SK-N-SH (cell line): ENCODE results near the gene CDH4. TPM values are rescaled to one million over a fixed set of nuclear protein-coding genes. Genes with fewer than 3 reads are reported as not detected.

ENCODE experiments used
- CTCF ChIA-PET: fragments of 300-600, 350-600 bp; formaldehyde crosslinking; extraction: SDS; loops from one replicate; lab custom pipeline; 2021; lab: Yijun Ruan, JAX
- POLR2A ChIA-PET: fragments of 350-600 bp; sonication (Branson Sonifier 250); formaldehyde crosslinking; extraction: SDS; loops from one replicate; lab custom pipeline; 2020; ENCODE audit warnings: antibody characterized with exemption, inconsistent platforms; lab: Yijun Ruan, JAX
- DNase-seq: peaks from one replicate; pipeline ENCODE4 v3.0.0; 2012
- H2AFZ ChIP-seq: fragments of 200-600 bp; sonication (generic); 2 replicates; pipeline ENCODE4 v1.8.1; 2016; ENCODE audit warnings: antibody characterized with exemption, mild to moderate bottlenecking, low read depth
- H3F3A ChIP-seq: fragments of 200-600 bp; sonication (generic); replicated peaks from 2 replicates; pipeline ENCODE3; 2016; ENCODE audit warnings: antibody characterized with exemption, mild to moderate bottlenecking; ENCODE audit not compliant: insufficient read depth
- H3K27ac ChIP-seq, 2 experiments: fragments of 200-500 bp in 1 of 2; fragments of 200-600 bp in 1 of 2; sonication (Bioruptor generic) in 1 of 2; sonication (generic), shearing (Covaris generic) in 1 of 2; 2 replicates each; pipeline versions ENCODE4 v1.5.1 to v1.6.1; 2014 to 2016; ENCODE audit warnings: low read depth in 2 of 2, inconsistent platforms in 1 of 2, low read length in 1 of 2, mild to moderate bottlenecking in 1 of 2, mixed read lengths in 1 of 2
- H3K27me3 ChIP-seq: fragments of 200-600 bp; sonication (generic), shearing (Covaris generic); 2 replicates; pipeline ENCODE4 v1.6.1; 2016; ENCODE audit warnings: mixed run types; ENCODE audit not compliant: insufficient read depth
- H3K36me3 ChIP-seq, 2 experiments: fragments of 200-500 bp in 1 of 2; fragments of 200-600 bp in 1 of 2; sonication (Bioruptor generic) in 1 of 2; sonication (generic) in 1 of 2; replicated peaks in 1 of 2; 2 replicates each; pipeline versions ENCODE3 to v1.5.1; 2014 to 2016; ENCODE audit warnings: low read length in 1 of 2, mild to moderate bottlenecking in 1 of 2; ENCODE audit not compliant: insufficient read depth in 2 of 2, control insufficient read depth in 1 of 2
- H3K4me1 ChIP-seq, 2 experiments: fragments of 200-500 bp in 1 of 2; fragments of 200-600 bp in 1 of 2; sonication (Bioruptor generic) in 1 of 2; sonication (generic), shearing (Covaris generic) in 1 of 2; 2 replicates each; pipeline versions ENCODE4 v1.5.1 to v1.6.1; 2014 to 2016; ENCODE audit warnings: low read depth in 1 of 2, low read length in 1 of 2, mixed run types in 1 of 2; ENCODE audit not compliant: insufficient read depth in 2 of 2, control insufficient read depth in 1 of 2
- H3K4me2 ChIP-seq: fragments of 200-600 bp; sonication (generic), shearing (Covaris generic); 2 replicates; pipeline ENCODE4 v1.6.1; 2017; ENCODE audit warnings: mixed run types
- H3K4me3 ChIP-seq, 2 experiments: fragments of 200-500 bp in 1 of 2; fragments of 200-600 bp in 1 of 2; sonication (Bioruptor generic) in 1 of 2; sonication (generic), shearing (Covaris generic) in 1 of 2; 2 replicates each; pipeline versions ENCODE4 v1.5.1 to v1.8.1; 2014 to 2016; ENCODE audit warnings: low read depth in 2 of 2, inconsistent platforms in 1 of 2, low read length in 1 of 2, mild to moderate bottlenecking in 1 of 2, mixed read lengths in 1 of 2, moderate library complexity in 1 of 2
- H3K79me2 ChIP-seq: fragments of 200-600 bp; sonication (generic); 2 replicates; pipeline ENCODE4 v1.8.1; 2017; ENCODE audit warnings: mild to moderate bottlenecking; ENCODE audit not compliant: insufficient read depth
- H3K9ac ChIP-seq: fragments of 200-600 bp; sonication (generic); 2 replicates; pipeline ENCODE4 v1.6.1; 2017; ENCODE audit warnings: mixed run types
- H3K9me2 ChIP-seq: fragments of 200-600 bp; sonication (generic); 2 replicates; pipeline ENCODE4 v1.6.1; 2017; ENCODE audit warnings: mixed run types
- H3K9me3 ChIP-seq: fragments of 200-600 bp; sonication (generic); 2 replicates; pipeline ENCODE4 v1.6.1; 2017; ENCODE audit warnings: mixed run types, mild to moderate bottlenecking, moderate library complexity
- H4K20me1 ChIP-seq: fragments of 200-600 bp; sonication (generic); 2 replicates; pipeline ENCODE4 v1.6.1; 2017; ENCODE audit warnings: mild to moderate bottlenecking, mixed run types; ENCODE audit not compliant: insufficient read depth
- CHD2 ChIP-seq: fragments of 150-350 bp; IDR thresholded peaks from 2 replicates; pipeline ENCODE4 v1.6.1; 2018; ENCODE audit warnings: low read length; ENCODE audit not compliant: partially characterized antibody
- ELF1 ChIP-seq: IDR thresholded peaks from 2 replicates; pipeline ENCODE4 v1.4.0; 2012
- EP300 ChIP-seq, 2 experiments: IDR thresholded peaks; 2 replicates each; pipeline versions ENCODE4 v1.4.0 to v1.6.1; 2012; ENCODE audit warnings: borderline replicate concordance in 1 of 2, low read depth in 1 of 2, low read length in 1 of 2
- EZH2phosphoT487 ChIP-seq: fragments of 200-600 bp; sonication (generic); IDR thresholded peaks from 2 replicates; pipeline ENCODE4 v1.6.1; 2017; ENCODE audit warnings: low read depth, mixed run types, mild to moderate bottlenecking, antibody characterized with exemption, moderate library complexity, borderline replicate concordance
- FOXM1 ChIP-seq: IDR thresholded peaks from 2 replicates; pipeline ENCODE4 v1.4.0; 2012; ENCODE audit warnings: low read depth, mild to moderate bottlenecking
- GABPA ChIP-seq: IDR thresholded peaks from 2 replicates; pipeline ENCODE4 v1.4.0; 2012; ENCODE audit warnings: low read depth, mild to moderate bottlenecking
- GATA2 ChIP-seq: sonication (generic); formaldehyde crosslinking; IDR thresholded peaks from 2 replicates; pipeline ENCODE4 v1.5.0; 2020; ENCODE audit warnings: mild to moderate bottlenecking, missing genetic modification reagents
- IRF3 ChIP-seq: fragments of 150-350 bp; IDR thresholded peaks from 2 replicates; pipeline ENCODE4 v1.6.1; 2016; ENCODE audit warnings: mild to moderate bottlenecking, low read depth, low read length
- MXI1 ChIP-seq: IDR thresholded peaks from 2 replicates; pipeline ENCODE4 v1.6.1; 2012; ENCODE audit warnings: mild to moderate bottlenecking, low read depth, low read length, improper control_type of control experiment
- NFIC ChIP-seq: IDR thresholded peaks from 2 replicates; pipeline ENCODE4 v1.4.0; 2012; ENCODE audit warnings: borderline replicate concordance
- NRF1 ChIP-seq: IDR thresholded peaks from 2 replicates; pipeline ENCODE4 v1.6.1; 2012; ENCODE audit warnings: low read depth, mild to moderate bottlenecking, low read length
- POLR2AphosphoS5 ChIP-seq: IDR thresholded peaks from 2 replicates; pipeline ENCODE4 v1.6.1; 2012; ENCODE audit warnings: low read depth, low read length
- RAD21 ChIP-seq: IDR thresholded peaks from 2 replicates; pipeline ENCODE4 v1.6.1; 2012; ENCODE audit warnings: mild to moderate bottlenecking, low read length
- REST ChIP-seq: IDR thresholded peaks from 2 replicates; pipeline ENCODE4 v1.6.1; 2012; ENCODE audit warnings: mild to moderate bottlenecking, low read depth, low read length, moderate library complexity
- RFX5 ChIP-seq: IDR thresholded peaks from 2 replicates; pipeline ENCODE4 v1.6.1; 2012; ENCODE audit warnings: mild to moderate bottlenecking, improper control_type of control experiment, low read length
- RXRA ChIP-seq: IDR thresholded peaks from 2 replicates; pipeline ENCODE4 v1.4.0; 2012; ENCODE audit warnings: low read depth, mild to moderate bottlenecking, borderline replicate concordance
- SIN3A ChIP-seq: IDR thresholded peaks from 2 replicates; pipeline ENCODE4 v1.6.1; 2012; ENCODE audit warnings: low read depth, mild to moderate bottlenecking, low read length, moderate library complexity, borderline replicate concordance
- TCF12 ChIP-seq: IDR thresholded peaks from 2 replicates; pipeline ENCODE4 v1.4.0; 2012
- TEAD4 ChIP-seq: IDR thresholded peaks from 2 replicates; pipeline ENCODE4 v1.4.0; 2012; ENCODE audit warnings: mild to moderate bottlenecking, borderline replicate concordance; ENCODE audit not compliant: insufficient read depth
- USF2 ChIP-seq: fragments of 150-350 bp; IDR thresholded peaks from 2 replicates; pipeline ENCODE4 v1.6.1; 2017; ENCODE audit warnings: antibody characterized with exemption, low read length, low read depth, borderline replicate concordance
- YY1 ChIP-seq: IDR thresholded peaks from 2 replicates; pipeline ENCODE4 v1.4.0; 2012; ENCODE audit warnings: low read depth, mild to moderate bottlenecking
- WGBS: methylation state at CpG from one replicate; pipeline ENCODE4 v1.1.6; 2017; ENCODE audit warnings: low lambda C conversion rate; 5-methylcytosine and 5-hydroxymethylcytosine counted together
- polyA plus RNA-seq, 3 experiments: library from polyadenylated mRNA; depleted of rRNA; stranded (reverse); fragments of >200 nt; gene quantifications; 2 replicates each; pipeline ENCODE4 v1.2.3, GENCODE V29; 2012

The CDH4 gene
- polyA plus RNA-seq, 1 of the 3 experiments (the other 2 are of a cell fraction) = not detected

- TF ChIP-seq ELF1 = no peak
- no peak for TF ChIP-seq USF2
- TF ChIP-seq TCF12 = no peak
- TF ChIP-seq GABPA = no peak
Observed at GRCh38 chr20:61978491-61978890, 726.4 kb downstream of the CDH4 start (continued).

- peaks cover 5 to 23% of the 10 kb centered on the region in 2 experiments for H3K36me3 ChIP-seq
- no peaks in the 10 kb centered on the region for H3K9me2 ChIP-seq
- TF ChIP-seq TEAD4 (no peak), SIN3A (no peak), REST (no peak), FOXM1 (no peak), CHD2 (no peak), EZH2phosphoT487 (no peak), USF2 (no peak), EP300 (IDR thresholded peaks at IDR 0.05; ENCODE audit: borderline replicate concordance in 1 of 2, low read depth in 1 of 2, low read length in 1 of 2) (no peak), MXI1 (no peak), NFIC (no peak), GATA2 (CRISPR knock-in tag) (no peak), POLR2AphosphoS5 (no peak), RXRA (no peak), YY1 (no peak), GABPA (no peak), NRF1 (no peak), RAD21 (no peak), IRF3 (no peak), RFX5 (no peak)
- no peaks in the 10 kb centered on the region for H3K27me3 ChIP-seq
- no peak overlapping the region for H2AFZ ChIP-seq
- no peak overlapping the region for H3K9ac ChIP-seq
- ChIA-PET POLR2A (no interaction called here), CTCF (interaction anchor here (1.0 kb wide), 1 partner anchor 9 kb away, joined by 3 read pairs; no protein-coding TSS in a partner anchor)
- no peak for DNase-seq
- H3K9me3 ChIP-seq = no peaks in the 10 kb centered on the region
- no peak overlapping the region for H3K4me3 ChIP-seq
- H3K79me2 ChIP-seq = no peaks in the 10 kb centered on the region
- H3K4me2 ChIP-seq = no peak overlapping the region
- no peak overlapping the region for H3K27ac ChIP-seq
- WGBS = 95% methylated on average over 3 of the region's 12 CpGs
- no peaks in the 10 kb centered on the region for H4K20me1 ChIP-seq
- H3F3A ChIP-seq = no peaks in the 10 kb centered on the region
- no peaks in the 10 kb centered on the region; a peak in 1 of 4 replicates for H3K4me1 ChIP-seq
Observed at GRCh38 chr20:61979090-61979489, 727.0 kb downstream of the CDH4 start.
